ENCODE measurements around the gene IER2.

The IER2 gene

GRCh38 chr19:13122275-13122878 is 27.8 kb upstream of the IER2 start:
- TF ChIP-seq, protein P1, sequence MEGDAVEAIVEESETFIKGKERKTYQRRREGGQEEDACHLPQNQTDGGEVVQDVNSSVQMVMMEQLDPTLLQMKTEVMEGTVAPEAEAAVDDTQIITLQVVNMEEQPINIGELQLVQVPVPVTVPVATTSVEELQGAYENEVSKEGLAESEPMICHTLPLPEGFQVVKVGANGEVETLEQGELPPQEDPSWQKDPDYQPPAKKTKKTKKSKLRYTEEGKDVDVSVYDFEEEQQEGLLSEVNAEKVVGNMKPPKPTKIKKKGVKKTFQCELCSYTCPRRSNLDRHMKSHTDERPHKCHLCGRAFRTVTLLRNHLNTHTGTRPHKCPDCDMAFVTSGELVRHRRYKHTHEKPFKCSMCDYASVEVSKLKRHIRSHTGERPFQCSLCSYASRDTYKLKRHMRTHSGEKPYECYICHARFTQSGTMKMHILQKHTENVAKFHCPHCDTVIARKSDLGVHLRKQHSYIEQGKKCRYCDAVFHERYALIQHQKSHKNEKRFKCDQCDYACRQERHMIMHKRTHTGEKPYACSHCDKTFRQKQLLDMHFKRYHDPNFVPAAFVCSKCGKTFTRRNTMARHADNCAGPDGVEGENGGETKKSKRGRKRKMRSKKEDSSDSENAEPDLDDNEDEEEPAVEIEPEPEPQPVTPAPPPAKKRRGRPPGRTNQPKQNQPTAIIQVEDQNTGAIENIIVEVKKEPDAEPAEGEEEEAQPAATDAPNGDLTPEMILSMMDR (IDR thresholded peaks at IDR 0.05; ENCODE audit: low read depth, low read length) = no peak
- H3K36me3 ChIP-seq = peaks cover 26% of the 10 kb centered on the region
- H3K27me3 ChIP-seq = no peaks in the 10 kb centered on the region
- H3K9me3 ChIP-seq = no peaks in the 10 kb centered on the region
- DNase-seq = no peak
- H3K4me3 ChIP-seq (ENCODE audit: low read depth, low read length) = no peak overlapping the region
- H3K4me1 ChIP-seq = no peaks in the 10 kb centered on the region

- Histone ChIP-seq H3K36me3 (peaks cover 26% of the 10 kb centered on the region), H3K4me1 (no peaks in the 10 kb centered on the region), H3K9me3 (no peaks in the 10 kb centered on the region), H3K27me3 (no peaks in the 10 kb centered on the region), H3K4me3 (ENCODE audit: low read depth, low read length) (no peak overlapping the region)
- TF ChIP-seq, protein P1 (IDR thresholded peaks at IDR 0.05; ENCODE audit: low read depth, low read length) = no peak
- no peak for DNase-seq
Measured at GRCh38 chr19:13122980-13123957, 26.9 kb upstream of the IER2 start.

DNA sequence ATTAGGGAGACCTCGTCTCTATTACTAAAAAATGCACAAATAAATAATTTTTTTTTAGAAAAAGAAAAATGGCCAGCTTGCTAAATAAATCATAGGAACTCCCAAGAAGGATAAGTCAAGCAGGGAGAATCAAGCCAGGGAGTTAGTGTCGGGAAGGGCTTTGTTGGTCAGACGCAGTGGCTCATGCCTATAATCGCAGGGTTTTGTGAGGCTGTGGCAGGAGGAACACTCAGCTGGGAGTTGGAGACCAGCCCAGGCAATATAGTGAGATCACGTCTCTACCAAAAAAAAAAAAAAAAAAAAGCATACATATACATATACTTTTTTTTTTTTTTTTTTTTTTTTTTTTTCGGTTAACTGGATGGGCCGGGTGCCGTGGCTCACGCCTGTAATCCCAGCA is 23.2 kb upstream of the IER2 start:
- Histone ChIP-seq H3K9me3 (no peaks in the 10 kb centered on the region), H3K36me3 (peaks cover 23% of the 10 kb centered on the region), H3K27me3 (no peaks in the 10 kb centered on the region), H3K4me3 (ENCODE audit: low read depth, low read length) (no peak overlapping the region), H3K4me1 (no peaks in the 10 kb centered on the region)
- no peak for DNase-seq
- TF ChIP-seq, protein P1 (IDR thresholded peaks at IDR 0.05; ENCODE audit: low read depth, low read length) = no peak

GRCh38 chr19:13127811-13128575 is 22.2 kb upstream of the IER2 start:
- no peak for DNase-seq
- Histone ChIP-seq H3K27me3 (no peaks in the 10 kb centered on the region), H3K36me3 (peaks cover 25% of the 10 kb centered on the region), H3K4me1 (no peaks in the 10 kb centered on the region), H3K4me3 (ENCODE audit: low read depth, low read length) (no peak overlapping the region), H3K9me3 (no peaks in the 10 kb centered on the region)
- TF ChIP-seq, protein P1 (IDR thresholded peaks at IDR 0.05; ENCODE audit: low read depth, low read length) = no peak

DNA sequence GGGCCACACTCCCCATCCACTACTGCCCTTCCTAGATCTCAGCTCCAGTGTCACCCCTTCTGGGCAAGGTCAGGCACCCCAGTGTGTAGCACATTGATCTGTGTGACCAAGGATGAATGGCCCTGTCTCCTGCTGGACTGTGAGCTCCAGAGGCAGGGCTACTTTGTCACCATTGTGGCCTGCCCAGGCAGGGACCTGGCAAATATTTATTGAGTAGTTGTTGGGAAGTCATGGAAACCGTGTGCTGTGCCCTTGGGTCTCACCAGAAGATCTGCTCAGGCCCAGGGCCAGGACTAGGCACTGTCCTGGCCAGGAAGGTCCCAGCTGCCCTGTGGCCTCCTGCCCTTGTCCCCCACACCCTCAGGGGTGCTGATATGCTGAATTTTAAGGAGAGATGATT is 21.6 kb upstream of the IER2 start:
- no peak overlapping the region for H3K4me3 ChIP-seq (ENCODE audit: low read depth, low read length)
- no peak for DNase-seq
- no peaks in the 10 kb centered on the region for H3K9me3 ChIP-seq
- H3K36me3 ChIP-seq = peaks cover 21% of the 10 kb centered on the region
- no peaks in the 10 kb centered on the region for H3K4me1 ChIP-seq
- TF ChIP-seq, protein P1 (IDR thresholded peaks at IDR 0.05; ENCODE audit: low read depth, low read length) = no peak
- H3K27me3 ChIP-seq = no peaks in the 10 kb centered on the region
